Stimulated activated CD4-positive, alpha-beta T cell treated with anti-CD3 and anti-CD28 coated beads, Interleukin-2, amount 100 ng/mL, for 4 hours (primary cell): ENCODE results near the gene DMKN.
"Not testable (repeated sequence)": the region's sequence is repeated elsewhere in the genome, so short reads cannot be mapped to it uniquely, and the experiment has no call there.

Source experiments
- DNase-seq: peaks from one replicate; pipeline ENCODE4 v3.0.0-alpha.2; 2020; ENCODE audit warnings: low read depth

The DMKN gene

GRCh38 chr19:35461788-35462187, 51.7 kb downstream of the DMKN start:
- not testable (repeated sequence) for DNase-seq

GRCh38 chr19:35461060-35461459, 52.4 kb downstream of the DMKN start:
- no peak for DNase-seq

DNA sequence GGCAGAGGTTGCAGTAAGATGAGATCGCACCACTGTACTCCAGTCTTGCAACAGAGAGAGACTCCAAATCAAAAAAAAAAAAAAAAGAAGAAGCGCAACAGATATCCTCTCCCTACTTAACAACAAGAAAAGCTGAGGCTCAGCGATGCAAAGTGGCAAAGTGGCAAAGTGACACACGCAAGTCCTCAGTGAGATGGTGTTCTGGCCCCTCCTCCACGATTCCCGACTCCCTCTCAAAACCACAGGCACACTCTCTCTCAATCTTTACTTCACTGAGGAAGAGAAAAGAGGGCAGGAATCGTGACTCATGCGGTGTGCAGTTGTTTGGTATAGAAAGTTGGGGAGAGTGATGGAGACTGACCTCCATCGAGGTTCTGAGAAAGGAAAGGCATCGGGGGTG, 52.8 kb downstream of the DMKN start:
- no peak for DNase-seq

GRCh38 chr19:35459414-35460082, 53.9 kb downstream of the DMKN start:
- DNase-seq = no peak

DNA sequence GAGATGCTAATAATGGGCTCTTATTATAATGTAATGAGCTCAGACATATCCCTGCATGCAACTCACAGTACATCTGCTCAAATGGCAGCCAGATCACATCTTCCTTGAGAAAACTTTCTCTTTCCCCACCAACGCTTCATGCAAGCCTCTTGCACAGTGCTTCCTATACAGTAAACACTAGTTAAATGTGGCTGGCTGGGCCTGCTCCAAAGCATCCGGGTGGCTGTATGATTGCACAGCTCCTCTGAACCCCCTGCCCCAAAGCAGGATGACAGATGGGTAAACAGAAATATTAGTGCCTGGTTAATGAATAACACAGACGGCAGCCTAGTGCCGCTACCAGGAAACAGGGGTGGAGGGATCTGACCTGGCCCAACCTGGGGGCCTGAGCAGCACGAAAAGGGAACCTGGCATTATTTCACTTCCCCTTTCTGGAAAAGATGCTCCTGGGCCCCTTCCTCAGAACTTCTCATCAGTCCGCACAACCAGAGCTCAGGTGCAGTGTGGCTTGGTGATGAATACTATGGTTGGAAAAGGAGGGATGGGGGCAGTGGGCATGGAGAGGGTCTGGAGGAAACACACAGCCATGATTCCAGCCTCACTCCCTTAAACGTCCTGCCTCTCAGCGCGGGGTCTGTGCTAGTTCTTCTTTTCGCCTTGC, 54.6 kb downstream of the DMKN start:
- DNase-seq = no peak

DNA sequence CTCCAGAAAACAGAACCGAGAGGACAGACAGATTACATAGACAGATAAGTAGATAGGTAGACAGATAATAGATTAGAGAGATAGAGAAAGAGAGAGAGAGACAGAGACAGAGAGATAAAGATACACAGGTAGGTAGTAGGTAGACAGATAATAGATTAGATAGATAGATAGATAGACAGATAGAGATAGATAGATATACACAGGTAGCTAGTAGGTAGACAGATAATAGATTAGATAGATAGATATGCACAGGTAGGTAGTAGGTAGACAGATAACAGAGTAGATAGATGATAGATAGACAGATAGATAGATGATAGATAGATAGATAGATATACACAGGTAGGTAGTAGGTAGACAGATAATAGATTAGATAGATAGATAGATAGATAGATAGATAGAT, 55.3 kb downstream of the DMKN start:
- DNase-seq = no peak

- DNase-seq = no peak
Measured at GRCh38 chr19:35457173-35457572, 56.3 kb downstream of the DMKN start.

GRCh38 chr19:35455616-35456201, 57.7 kb downstream of the DMKN start:
- no peak for DNase-seq

GRCh38 chr19:35454663-35455062, 58.8 kb downstream of the DMKN start:
- DNase-seq = no peak

DNA sequence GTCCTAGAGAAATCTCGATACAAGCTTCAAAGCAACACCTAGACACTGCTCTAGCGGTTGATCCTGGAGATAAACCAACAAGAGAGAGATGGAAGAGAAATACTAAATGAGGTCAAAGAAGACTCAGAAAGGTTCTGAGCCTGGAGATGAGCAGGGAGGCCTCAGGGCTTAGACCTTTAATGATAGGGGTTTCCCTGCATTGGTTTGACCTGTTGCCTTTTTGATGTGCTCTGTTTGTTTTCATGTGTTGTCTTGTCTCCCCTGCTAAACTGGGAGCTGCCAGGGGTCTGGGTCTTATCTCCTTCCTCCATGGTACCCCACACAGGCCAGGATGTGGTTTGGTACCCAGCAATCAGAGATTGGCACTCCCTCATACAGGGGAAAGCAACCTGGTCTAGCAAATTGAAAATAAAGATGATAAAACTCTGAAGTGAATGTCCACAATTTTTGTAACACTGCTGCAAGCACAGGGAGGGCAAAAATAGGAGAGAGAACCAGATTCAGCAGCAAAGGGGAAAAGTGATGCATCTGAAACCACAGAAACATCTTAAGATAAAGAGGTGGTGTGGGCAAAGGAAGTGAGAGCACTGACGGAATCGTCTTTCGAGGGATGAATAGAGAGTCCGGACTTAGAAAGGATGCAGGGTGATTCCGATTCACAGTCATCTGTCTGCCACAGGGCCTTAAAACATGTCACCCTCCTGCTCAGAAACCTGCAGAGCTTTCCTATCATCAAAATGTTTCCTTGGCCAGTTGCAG, 61.9 kb downstream of the DMKN start:
- DNase-seq = no peak

DNA sequence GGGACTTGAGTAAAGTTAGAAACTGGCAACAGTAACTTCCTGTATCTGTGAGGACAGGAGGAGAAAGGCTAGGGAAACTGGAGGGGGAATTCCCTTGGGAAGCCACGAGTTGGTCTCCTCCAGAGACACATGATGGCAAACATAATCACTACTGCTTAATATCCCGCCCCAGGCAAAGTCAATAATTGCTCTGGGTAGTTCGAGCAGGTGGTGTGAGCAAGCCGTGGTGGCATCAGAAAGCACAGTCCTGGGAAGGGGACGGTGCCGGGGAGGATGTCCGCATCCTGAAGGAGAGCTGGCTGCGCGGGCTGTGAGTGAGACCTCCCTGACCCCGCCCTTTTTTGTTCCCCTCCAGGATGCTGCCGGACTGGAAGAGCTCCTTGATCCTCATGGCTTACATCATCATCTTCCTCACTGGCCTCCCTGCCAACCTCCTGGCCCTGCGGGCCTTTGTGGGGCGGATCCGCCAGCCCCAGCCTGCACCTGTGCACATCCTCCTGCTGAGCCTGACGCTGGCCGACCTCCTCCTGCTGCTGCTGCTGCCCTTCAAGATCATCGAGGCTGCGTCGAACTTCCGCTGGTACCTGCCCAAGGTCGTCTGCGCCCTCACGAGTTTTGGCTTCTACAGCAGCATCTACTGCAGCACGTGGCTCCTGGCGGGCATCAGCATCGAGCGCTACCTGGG, 63.9 kb downstream of the DMKN start:
- DNase-seq = no peak

DNA sequence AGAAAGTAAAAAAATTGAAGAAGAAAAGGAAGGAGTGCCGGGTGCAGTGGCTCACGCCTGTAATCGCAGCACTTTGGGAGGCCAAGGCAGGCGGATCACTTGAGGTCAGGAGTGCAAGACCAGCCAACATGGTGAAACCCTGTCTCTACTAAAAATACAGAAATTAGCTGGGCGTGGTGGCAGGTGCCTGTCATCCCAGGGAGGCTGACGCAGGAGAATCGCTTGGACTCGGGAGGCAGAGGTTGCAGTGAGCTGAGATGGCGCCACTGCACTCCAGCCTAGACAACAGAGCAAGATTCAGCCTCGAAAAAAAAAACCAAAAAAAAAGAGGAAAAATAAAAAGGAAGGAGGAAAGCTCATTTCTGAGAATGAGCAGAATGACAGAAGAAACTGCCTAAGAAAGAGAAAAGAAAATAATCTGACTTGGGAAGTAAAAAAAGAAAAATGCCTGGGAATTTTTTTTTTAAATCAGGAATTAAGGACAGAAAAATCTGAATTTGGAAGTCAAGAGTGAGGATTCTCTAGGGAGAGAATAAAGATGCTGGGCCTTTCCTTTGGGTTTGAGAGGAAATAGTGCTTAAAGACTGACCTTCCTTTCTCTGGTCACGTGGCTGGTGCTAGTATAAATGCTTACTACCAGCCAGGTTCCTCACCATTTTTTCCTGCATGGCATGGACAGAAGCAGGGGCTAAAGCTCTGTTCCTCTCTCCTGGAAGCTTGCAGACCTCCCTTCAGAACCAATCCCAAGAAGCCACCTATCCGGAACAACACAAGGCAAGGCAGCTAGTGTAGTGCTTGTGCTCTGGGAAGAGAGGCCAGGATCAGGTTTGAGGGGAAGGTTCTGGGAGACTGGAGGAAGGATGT, 65.6 kb downstream of the DMKN start, which contains the start of gene FFAR2:
Gene FFAR2, plus strand, starts transcription at position 652 of the 864 bp plus-strand sequence. CDS start 1,458 bp downstream, outside the sequence.
- no peak for DNase-seq
